Lung microvascular endothelial cell (primary cell): ENCODE results near the gene SMG6. TPM values are rescaled to one million over a fixed set of nuclear protein-coding genes. Genes with fewer than 3 reads are reported as not detected.
"Not testable (repeated sequence)": the region's sequence is repeated elsewhere in the genome, so short reads cannot be mapped to it uniquely, and the experiment has no call there.

ENCODE experiments used
- DNase-seq, 2 donors: peaks; one replicate each; pipeline versions ENCODE4 v3.0.0 to v3.0.0-alpha.2; 2010; ENCODE audit warnings: low read depth in 2 of 2
- total RNA-seq: library from RNA; depleted of rRNA; stranded (reverse); fragments of >200 nt; gene quantifications from 2 replicates; pipeline ENCODE4 v1.2.1, GENCODE V29; 2014

The SMG6 gene
- total RNA-seq, 1 donor from 2014 or later, result 23.8 TPM

- peak in 1 of 2 donors; percentile 10 for DNase-seq
Measured at GRCh38 chr17:2151358-2152033, 152.1 kb downstream of the SMG6 start.

DNA sequence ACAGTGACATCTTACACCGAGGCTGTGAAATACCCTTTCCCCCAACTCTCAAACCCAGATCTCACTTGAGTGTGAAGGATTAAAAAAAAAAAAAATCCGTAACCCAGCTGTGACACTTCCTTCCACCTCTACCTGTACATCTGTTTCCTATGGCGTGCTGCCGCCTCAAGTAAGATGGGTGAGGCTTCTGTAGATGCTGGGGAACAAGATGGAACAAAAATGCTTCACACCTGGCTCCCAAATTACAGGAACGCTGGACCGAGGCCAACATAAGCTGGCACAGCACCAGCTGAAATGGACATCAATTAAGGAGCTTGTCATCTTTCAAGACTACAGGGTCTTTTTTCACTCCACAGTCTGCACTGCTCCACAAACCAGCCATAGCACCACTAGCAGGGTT is 152.8 kb downstream of the SMG6 start:
- DNase-seq, result no peak

GRCh38 chr17:2149934-2150333 is 153.7 kb downstream of the SMG6 start:
- no peak for DNase-seq

DNA sequence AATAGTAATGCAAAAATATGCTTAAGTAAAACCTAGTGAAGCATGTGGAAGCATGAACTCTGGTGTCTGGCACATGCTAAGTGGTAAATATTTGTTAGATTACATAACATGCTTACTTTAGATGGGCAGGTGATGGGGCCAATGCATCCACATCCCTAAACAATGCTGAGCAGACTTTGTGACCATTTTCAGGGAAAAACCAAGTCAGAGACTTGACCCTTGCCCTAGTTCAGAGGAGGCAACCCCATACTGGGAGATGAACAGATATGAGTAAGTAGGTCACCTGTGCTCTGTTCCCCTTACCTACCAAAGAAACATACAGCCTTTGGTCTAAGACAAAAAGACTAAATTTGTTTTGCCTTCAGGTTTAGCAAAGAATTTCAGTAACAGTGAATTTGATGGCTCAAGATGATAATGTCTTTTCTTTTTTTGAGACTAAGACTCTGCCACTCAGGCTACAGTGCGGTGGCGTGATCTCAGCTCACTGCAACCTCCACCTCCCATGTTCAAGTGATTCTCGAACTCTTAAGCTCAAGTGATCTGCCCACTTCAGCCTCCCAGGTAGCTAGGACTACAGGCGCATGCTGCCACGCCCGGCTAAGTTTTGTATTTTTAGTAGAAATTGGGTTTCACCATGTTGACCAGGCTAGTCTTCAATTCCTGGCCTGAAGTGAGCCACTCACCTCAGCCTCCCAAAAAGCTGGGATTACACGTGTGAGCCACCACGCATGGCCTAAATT is 157.3 kb downstream of the SMG6 start:
- no peak for DNase-seq

GRCh38 chr17:2144701-2145100 is 158.9 kb downstream of the SMG6 start:
- DNase-seq, result no peak

DNA sequence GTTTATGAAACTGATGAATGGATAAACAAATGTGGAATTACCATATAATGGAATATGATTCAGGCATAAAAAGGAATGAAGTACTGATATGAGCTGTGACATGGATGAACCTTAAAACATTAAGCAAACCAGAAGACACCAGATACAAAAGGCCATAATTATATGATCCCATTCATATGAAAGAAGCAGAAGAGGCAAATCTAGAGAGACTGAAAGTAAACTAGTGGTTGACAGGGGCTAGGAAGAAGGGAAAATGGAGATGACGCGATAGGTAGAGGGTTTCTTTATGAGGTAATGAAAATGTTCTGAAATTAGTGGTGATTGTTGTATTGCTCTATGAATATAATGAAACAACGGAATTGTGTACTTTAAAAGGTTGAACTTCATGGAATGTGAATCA is 160.3 kb downstream of the SMG6 start:
- no peak for DNase-seq

- not testable (repeated sequence) for DNase-seq
Measured at GRCh38 chr17:2142682-2143081, 160.9 kb downstream of the SMG6 start.

- no peak for DNase-seq
Measured at GRCh38 chr17:2140683-2141082, 162.9 kb downstream of the SMG6 start.

GRCh38 chr17:2138761-2139160 is 164.8 kb downstream of the SMG6 start:
- peak; percentile 15 to 44 for DNase-seq

- peak in 1 of 2 donors; percentile 37 for DNase-seq
Measured at GRCh38 chr17:2138318-2138717, 165.3 kb downstream of the SMG6 start.

DNA sequence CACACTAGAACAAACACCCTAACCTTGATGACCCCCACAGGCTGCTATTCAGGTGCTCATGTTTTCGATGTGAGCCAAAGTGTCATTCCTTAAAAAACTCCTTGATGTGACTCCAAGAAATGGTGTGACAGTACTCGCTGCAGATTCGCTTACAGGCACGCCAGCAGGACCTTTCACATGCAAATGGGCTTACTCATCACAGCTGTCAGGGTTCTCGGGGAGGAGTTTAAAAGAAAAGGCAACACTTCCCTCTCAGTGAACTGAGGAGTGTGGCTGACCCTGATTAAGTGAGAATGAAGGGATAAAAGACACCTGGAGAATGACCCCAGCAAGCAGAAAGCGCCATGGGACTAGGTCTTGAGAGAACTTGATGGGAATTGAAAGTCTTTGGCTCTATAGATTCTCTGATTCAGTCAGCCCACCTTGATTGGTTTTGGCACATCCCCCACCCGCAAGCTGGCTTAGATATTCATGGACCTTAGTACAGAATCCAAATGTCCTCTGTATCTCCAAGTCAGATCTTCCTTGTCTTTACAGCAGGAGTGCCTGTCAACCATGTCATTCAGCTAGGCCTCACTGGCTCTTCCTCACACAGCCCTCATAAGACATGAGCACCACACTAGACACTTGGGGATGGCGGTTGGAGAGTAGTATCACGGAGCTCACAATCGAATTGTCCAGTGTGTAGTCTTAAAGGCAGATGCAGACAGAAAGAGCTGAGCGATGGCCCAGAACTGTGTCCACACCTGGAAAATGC is 166.1 kb downstream of the SMG6 start:
- peak in 1 of 2 donors; percentile 84 for DNase-seq

DNA sequence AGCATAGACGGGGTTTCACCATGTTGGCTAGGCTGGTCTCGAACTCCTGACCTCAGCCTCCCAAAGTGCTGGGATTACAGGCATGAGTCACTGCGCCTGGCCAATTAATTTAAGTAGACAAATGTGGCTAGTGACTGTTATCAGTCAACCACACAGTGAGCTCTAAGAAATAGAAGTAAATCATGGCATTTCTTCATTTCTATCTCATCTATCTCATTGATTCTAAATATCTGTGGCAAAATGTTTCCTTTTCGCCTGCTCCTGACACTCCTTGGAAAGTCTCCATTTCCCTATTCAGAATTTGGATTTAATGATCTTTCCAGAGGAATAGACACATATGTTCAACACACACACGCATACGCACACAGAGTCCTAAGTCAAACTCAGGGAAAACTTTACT is 167.3 kb downstream of the SMG6 start:
- DNase-seq, result no peak

DNA sequence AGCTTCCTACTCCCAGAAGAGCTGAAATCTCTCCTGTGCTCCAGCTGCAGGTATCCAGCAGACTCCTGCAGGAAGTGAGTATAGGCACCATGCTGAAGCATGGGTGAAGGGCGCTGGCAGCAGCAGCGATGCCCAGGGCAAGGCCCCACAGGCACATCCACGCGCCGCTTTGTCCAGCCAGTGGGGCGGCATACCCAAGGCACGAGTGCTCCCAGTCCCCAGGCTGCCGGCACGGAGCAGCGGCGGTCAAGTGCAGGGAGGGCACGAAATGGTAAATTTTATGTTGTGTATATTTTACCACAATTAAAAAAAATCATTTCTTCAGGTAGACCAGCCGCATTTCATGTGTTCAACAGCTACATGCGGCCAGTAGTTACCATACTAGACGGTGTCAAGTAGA is 175.6 kb downstream of the SMG6 start:
- no peak for DNase-seq

DNA sequence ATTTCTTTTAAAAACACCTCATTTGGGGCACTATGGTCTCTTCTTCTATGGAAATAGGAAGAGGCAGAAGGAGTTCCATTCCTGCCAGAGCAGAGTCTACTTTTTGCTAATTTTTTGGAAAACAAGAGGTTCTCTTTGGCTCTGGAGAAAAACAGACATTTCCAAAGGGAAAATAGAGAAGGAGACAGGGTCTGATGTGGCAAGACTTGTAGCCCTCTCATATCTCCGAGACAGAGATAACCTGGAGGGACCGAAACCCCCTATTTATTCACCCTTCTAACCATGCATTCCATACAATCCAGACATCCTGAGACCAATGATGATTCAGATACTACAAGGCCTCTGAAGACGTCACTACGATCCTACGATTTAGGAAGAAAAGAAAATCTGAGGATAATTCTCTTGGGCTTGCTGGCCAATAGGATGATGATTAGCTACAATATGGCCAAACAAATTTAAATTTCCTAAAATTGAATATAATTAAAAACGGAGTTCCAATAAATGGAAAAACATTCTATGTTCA is 178.5 kb downstream of the SMG6 start:
- peak in 1 of 2 donors; percentile 33 for DNase-seq

- DNase-seq, result peak in 1 of 2 donors; percentile 40
Measured at GRCh38 chr17:2124391-2124790, 179.2 kb downstream of the SMG6 start.

GRCh38 chr17:2123375-2124251 is 180.0 kb downstream of the SMG6 start:
- DNase-seq, result peak; percentile 45 to 48

GRCh38 chr17:2122641-2123302 is 180.8 kb downstream of the SMG6 start:
- DNase-seq, result peak; percentile 54 to 60

GRCh38 chr17:2120586-2121335 is 182.8 kb downstream of the SMG6 start:
- peak in 1 of 2 donors; percentile 39 for DNase-seq

DNA sequence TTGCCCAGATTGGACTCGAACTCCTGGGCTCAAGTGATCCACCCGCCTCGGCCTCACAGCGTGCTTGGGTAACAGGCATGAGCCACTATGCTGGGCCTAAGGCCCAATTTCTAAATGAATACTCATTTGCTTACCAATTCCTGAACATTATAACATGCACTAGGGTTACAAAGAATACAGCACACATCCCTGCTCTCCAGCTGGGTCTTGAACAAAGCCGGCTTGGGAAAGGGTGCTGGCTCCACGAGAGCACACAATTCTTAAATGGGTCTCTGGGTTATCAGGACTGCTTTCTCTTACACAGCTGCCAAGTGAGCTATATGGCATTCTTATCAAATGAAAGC is 190.3 kb downstream of the SMG6 start:
- DNase-seq, result no peak

DNA sequence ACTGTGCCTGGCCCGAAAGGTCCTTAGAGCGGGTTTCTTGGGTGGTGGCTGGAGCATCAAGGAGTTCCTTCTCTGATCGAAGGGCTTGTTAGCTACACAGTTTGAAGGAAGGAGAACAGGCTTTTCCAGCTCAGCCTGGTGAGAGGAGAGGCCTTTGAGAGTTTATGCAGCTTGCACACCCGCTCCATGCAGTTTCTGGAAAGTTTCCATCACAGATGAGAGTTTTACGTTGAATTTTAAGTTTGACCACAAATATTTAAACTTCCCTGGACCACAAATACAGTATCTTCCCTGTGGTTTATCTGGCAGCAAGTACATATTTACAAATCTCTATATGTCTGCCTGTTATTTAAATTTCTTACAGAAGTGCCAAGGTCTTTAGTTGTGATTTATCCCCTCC is 191.9 kb downstream of the SMG6 start:
- no peak for DNase-seq
